ENCODE data around the gene DNAJC1.

DNAJC1 gene

DNA sequence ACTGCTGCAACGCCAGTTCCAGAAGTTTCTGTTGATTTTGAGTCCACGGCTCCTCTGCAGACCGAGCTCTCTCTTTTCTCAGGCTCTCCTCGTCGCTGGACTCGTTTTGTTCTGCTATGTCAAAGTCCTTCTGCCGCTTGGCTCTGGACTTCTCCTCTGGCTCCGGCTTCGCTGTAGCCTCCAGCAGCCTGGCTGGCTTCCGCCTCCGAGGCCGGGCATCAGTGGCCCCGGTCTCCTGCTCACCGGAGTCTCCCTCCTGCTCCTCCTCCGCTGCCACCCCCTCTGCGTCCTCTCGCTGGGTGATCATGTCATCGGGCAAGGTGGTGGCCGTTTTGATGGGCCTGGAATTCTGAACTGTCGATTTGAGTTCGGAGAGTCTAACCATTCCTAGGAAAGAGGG lies 244.3 kb downstream of the DNAJC1 start:
- no peak overlapping the region for H3K4me3 ChIP-seq
- TF ChIP-seq POLR2AphosphoS5 (IDR thresholded peaks at IDR 0.05; ENCODE audit: borderline replicate concordance, low read depth, low read length): no peak
- no peak for TF ChIP-seq FOXP2 (optimal IDR thresholded peaks at IDR 0.05; ENCODE audit: control extremely low read depth, extremely low read length, insufficient read depth)
- no peak for TF ChIP-seq EZH2 (IDR thresholded peaks at IDR 0.05)
- no peak overlapping the region for H3K27ac ChIP-seq

DNA sequence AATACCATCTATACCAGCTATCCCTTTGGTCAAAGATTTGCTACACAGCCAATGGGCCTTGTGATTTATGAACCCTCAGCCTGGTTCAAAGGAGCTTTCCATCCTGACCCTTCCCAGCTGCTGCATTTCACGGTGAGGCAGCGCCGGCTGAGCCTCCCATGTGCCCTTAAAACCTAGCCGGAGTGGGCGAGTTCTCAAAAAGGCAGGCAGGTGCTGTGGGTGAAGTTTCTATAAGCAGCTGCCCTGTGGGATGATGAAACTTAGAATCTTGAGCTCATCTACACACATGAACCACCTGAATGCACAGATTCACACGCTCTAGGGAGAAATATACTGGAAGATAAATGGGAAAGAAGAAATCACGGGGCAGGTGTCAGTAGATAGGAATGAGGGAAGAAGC lies 244.8 kb downstream of the DNAJC1 start:
- H3K9me3 ChIP-seq (ENCODE audit: low read depth, low read length): no peaks in the 10 kb centered on the region
- no peak overlapping the region for H3K27ac ChIP-seq
- DNase-seq (ENCODE audit: low read depth, low spot score): no peak
- H3K36me3 ChIP-seq (ENCODE audit: insufficient read depth, low read length): no peaks in the 10 kb centered on the region
- no peak overlapping the region for H3K9ac ChIP-seq (ENCODE audit: insufficient read length)
- no peak overlapping the region for H3K4me3 ChIP-seq
- TF ChIP-seq EZH2 (IDR thresholded peaks at IDR 0.05): no peak

More for the DNA sequence above, 244.3 kb downstream of the DNAJC1 start:
- H3K36me3 ChIP-seq (ENCODE audit: insufficient read depth, low read length): no peaks in the 10 kb centered on the region
- DNase-seq (ENCODE audit: low read depth, low spot score): no peak
- H3K9me3 ChIP-seq (ENCODE audit: low read depth, low read length): no peaks in the 10 kb centered on the region
- no peak overlapping the region for H3K9ac ChIP-seq (ENCODE audit: insufficient read length)

DNA sequence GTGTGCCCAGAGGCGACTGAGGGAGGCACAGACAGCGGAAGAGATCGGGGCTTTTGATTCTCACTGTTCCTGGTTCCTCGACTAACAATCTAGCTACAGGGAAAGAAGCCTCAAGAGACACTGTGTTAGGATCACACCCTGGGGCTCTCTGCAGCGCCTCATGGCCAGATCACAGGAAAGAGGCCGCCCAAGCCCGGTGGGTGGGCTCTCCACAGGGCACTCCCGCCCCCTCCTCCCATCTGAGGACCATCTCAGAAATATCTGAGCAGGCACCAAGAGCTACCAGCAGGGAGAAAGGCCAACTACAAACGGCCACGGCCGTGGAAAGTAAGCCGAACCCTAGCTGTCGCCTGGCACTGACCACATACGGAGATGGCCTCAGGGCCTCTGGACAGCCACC lies 245.3 kb downstream of the DNAJC1 start:
- Histone ChIP-seq H3K36me3 (ENCODE audit: insufficient read depth, low read length) (no peaks in the 10 kb centered on the region), H3K9me3 (ENCODE audit: low read depth, low read length) (no peaks in the 10 kb centered on the region), H3K27ac (no peak overlapping the region), H3K9ac (ENCODE audit: insufficient read length) (no peak overlapping the region), H3K4me3 (peak overlapping the region; percentile 38; the same call in 1 of the 2 replicates)
- DNase-seq (ENCODE audit: low read depth, low spot score): peak; percentile 22
- TF ChIP-seq FOXP2 (optimal IDR thresholded peaks at IDR 0.05; ENCODE audit: control extremely low read depth, extremely low read length, insufficient read depth) (no peak), POLR2AphosphoS5 (IDR thresholded peaks at IDR 0.05; ENCODE audit: borderline replicate concordance, low read depth, low read length) (no peak), EZH2 (IDR thresholded peaks at IDR 0.05) (no peak)

DNA sequence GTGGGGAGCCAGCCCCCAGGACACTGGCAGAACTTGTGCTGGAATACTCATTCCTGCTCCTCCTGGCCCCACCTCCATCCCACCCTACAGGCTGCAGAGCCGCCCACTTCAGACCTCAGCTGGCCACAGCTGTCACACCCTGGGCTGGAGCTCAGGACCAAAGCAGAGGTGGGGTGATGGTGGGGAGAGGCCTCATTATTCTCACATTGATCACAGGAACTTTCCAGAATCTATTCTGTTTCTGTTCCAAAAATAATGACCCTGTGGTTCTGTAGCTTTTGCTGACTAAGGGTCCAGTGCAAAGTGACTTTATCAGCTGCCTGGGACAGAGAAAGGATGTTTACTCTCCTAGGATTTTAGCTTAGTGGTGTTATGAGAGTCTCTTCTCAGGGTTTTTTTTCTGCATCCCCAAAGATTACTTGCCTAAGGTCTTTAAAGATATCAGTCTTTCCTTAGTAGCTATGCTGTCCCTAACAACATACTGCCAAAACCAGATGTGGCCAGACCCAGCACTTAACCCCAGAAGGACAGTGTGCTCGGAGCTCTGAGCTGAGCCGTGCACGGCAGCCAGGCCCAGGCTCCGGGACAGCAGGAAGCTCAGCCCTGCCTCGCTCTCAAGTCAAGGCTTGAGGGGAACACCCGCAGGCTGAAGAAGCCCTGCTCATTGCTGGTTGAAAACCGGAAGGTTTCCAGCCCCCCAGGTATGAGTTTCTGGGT lies 246.2 kb downstream of the DNAJC1 start:
- no peak overlapping the region for H3K9ac ChIP-seq (ENCODE audit: insufficient read length)
- TF ChIP-seq POLR2AphosphoS5 (IDR thresholded peaks at IDR 0.05; ENCODE audit: borderline replicate concordance, low read depth, low read length): no peak
- no peak for TF ChIP-seq EZH2 (IDR thresholded peaks at IDR 0.05)
- TF ChIP-seq FOXP2 (optimal IDR thresholded peaks at IDR 0.05; ENCODE audit: control extremely low read depth, extremely low read length, insufficient read depth): no peak
- H3K9me3 ChIP-seq (ENCODE audit: low read depth, low read length): no peaks in the 10 kb centered on the region
- DNase-seq (ENCODE audit: low read depth, low spot score): no peak
- H3K36me3 ChIP-seq (ENCODE audit: insufficient read depth, low read length): no peaks in the 10 kb centered on the region
- H3K4me3 ChIP-seq: peak overlapping the region; percentile 38; the same call in 1 of the 2 replicates
- H3K27ac ChIP-seq: no peak overlapping the region

DNA sequence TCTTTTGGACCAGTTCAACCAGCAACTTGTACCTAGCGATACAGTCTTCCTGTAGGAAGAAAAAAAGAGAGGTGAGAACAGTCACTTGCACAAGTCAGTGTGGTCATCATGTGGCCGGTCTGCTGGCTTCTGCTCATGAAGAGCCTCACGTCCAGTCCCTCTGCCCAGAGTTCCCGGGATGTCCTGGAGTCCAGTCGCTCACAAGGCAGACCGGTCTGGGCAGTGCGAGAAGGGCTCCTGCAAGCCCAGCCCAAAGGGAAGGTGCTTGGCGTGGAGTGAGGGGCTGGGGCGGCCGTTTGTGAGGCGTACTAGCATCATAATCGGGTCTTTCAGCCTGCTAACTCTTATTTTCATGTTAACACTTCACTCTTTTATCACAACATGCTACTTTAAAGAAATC lies 246.8 kb downstream of the DNAJC1 start:
- H3K9me3 ChIP-seq (ENCODE audit: low read depth, low read length): no peaks in the 10 kb centered on the region
- H3K9ac ChIP-seq (ENCODE audit: insufficient read length): no peak overlapping the region
- TF ChIP-seq FOXP2 (optimal IDR thresholded peaks at IDR 0.05; ENCODE audit: control extremely low read depth, extremely low read length, insufficient read depth): no peak
- no peak for TF ChIP-seq POLR2AphosphoS5 (IDR thresholded peaks at IDR 0.05; ENCODE audit: borderline replicate concordance, low read depth, low read length)
- TF ChIP-seq EZH2 (IDR thresholded peaks at IDR 0.05): no peak
- no peak overlapping the region for H3K4me3 ChIP-seq
- no peak for DNase-seq (ENCODE audit: low read depth, low spot score)
- no peak overlapping the region for H3K27ac ChIP-seq
- no peaks in the 10 kb centered on the region for H3K36me3 ChIP-seq (ENCODE audit: insufficient read depth, low read length)

DNA sequence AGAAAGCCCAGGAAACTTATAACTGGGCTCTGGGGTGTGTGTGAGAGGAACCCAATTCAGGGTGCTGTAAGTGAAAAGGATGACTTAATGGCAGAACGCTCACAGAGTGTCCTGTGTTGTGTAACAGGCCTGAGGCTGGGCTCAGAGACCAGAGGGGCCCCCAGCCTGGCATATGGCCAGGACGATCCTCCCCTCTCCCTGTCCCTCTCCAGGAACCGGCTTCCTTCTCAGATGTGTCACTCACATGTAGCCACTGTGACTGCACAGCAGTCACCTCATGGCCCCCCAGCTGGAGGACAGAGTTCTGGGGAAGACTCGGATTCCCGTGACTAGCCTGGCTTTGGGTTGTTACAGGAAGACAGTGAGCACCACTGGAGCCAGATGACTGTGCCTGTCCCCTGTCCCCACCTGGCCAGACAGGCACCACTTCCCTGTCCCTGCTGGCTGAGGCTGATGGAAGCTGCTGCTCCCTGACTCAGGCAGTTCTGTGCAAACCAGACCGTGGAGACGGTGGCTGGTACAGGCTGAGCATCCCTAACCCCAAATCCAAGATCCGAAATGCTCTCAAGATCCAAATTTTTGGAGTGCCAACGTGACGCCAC lies 249.0 kb downstream of the DNAJC1 start:
- Histone ChIP-seq H3K9me3 (ENCODE audit: low read depth, low read length) (no peaks in the 10 kb centered on the region), H3K4me3 (no peak overlapping the region), H3K9ac (ENCODE audit: insufficient read length) (no peak overlapping the region), H3K36me3 (ENCODE audit: insufficient read depth, low read length) (no peaks in the 10 kb centered on the region), H3K27ac (no peak overlapping the region)
- no peak for TF ChIP-seq EZH2 (IDR thresholded peaks at IDR 0.05)
- no peak for TF ChIP-seq POLR2AphosphoS5 (IDR thresholded peaks at IDR 0.05; ENCODE audit: borderline replicate concordance, low read depth, low read length)
- TF ChIP-seq FOXP2 (optimal IDR thresholded peaks at IDR 0.05; ENCODE audit: control extremely low read depth, extremely low read length, insufficient read depth): no peak
- no peak for DNase-seq (ENCODE audit: low read depth, low spot score)

DNA sequence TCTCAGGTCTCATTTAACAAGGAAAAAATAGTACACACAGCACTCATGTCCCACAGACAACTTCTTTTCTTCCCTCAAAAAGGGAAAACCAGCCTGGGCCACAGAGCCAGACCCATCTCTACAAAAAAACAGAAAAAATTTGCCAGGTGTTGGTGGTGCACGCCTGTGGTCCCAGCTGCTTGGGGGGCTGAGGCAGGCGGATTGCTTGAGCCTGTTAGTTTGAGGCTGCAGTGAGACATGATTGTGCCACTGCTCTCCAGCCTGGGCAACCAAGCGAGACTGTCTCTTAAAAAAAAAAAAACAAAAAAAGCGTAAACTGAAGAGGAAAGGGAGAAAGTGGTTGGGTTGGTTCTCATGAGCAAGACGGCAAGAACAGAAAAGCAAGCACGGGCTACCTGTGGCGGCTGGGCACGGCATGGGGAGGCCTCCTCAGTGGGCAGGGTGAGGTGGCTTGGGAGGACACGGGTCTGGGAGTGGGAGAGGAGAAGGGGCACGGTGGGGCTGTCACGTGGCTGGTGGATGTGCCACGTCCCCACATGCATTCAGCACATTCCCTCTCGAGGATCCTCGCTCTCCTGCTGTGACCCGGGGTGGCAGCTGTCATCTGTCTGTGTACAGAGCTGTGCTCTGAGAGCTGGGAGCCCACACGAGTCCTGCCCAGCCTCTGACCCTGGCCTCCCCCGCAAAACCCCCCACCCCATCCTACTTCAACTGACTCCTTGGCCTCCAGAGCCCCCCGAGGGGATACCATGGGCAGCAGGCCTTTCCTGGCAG lies 249.8 kb downstream of the DNAJC1 start:
- no peak for DNase-seq (ENCODE audit: low read depth, low spot score)
- no peaks in the 10 kb centered on the region for H3K36me3 ChIP-seq (ENCODE audit: insufficient read depth, low read length)
- TF ChIP-seq EZH2 (IDR thresholded peaks at IDR 0.05) (no peak), POLR2AphosphoS5 (IDR thresholded peaks at IDR 0.05; ENCODE audit: borderline replicate concordance, low read depth, low read length) (no peak), FOXP2 (optimal IDR thresholded peaks at IDR 0.05; ENCODE audit: control extremely low read depth, extremely low read length, insufficient read depth) (no peak)
- H3K27ac ChIP-seq: no peak overlapping the region
- no peaks in the 10 kb centered on the region for H3K9me3 ChIP-seq (ENCODE audit: low read depth, low read length)
- H3K9ac ChIP-seq (ENCODE audit: insufficient read length): no peak overlapping the region
- H3K4me3 ChIP-seq: no peak overlapping the region
